ENCODE measurements around the gene KNDC1.
"Not testable (repeated sequence)": the region's sequence is repeated elsewhere in the genome, so short reads cannot be mapped to it uniquely, and the experiment has no call there.

The KNDC1 gene

DNA sequence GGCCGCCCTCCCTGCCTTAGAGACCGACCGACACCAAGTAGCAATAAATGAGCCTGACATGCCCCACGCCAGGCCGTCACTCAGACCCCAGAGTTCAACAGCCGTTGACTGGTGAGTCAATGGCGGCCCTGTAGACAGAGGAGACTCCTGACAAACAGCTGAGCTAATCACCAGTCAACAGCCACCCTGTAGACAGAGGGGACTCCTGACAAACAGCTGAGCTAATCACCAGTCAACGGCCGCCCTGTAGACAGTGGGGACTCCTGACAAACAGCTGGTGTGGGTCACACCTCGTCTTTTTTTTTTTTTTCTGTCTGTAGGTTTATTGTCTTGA is 16.9 kb upstream of the KNDC1 start:
- H3K27me3 Mint-ChIP-seq (ENCODE audit: low read depth), result peaks cover 36% of the 10 kb centered on the region
- H3K4me1 Mint-ChIP-seq, result peaks cover 29% of the 10 kb centered on the region
- TF ChIP-seq, protein P1, sequence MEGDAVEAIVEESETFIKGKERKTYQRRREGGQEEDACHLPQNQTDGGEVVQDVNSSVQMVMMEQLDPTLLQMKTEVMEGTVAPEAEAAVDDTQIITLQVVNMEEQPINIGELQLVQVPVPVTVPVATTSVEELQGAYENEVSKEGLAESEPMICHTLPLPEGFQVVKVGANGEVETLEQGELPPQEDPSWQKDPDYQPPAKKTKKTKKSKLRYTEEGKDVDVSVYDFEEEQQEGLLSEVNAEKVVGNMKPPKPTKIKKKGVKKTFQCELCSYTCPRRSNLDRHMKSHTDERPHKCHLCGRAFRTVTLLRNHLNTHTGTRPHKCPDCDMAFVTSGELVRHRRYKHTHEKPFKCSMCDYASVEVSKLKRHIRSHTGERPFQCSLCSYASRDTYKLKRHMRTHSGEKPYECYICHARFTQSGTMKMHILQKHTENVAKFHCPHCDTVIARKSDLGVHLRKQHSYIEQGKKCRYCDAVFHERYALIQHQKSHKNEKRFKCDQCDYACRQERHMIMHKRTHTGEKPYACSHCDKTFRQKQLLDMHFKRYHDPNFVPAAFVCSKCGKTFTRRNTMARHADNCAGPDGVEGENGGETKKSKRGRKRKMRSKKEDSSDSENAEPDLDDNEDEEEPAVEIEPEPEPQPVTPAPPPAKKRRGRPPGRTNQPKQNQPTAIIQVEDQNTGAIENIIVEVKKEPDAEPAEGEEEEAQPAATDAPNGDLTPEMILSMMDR (IDR thresholded peaks at IDR 0.05; ENCODE audit: unreplicated experiment in 3 of 3), result no peak
- H3K27ac Mint-ChIP-seq, result peak overlapping the region; percentile 51 to 69 (median 67)
- H3K4me3 Mint-ChIP-seq, result no peak overlapping the region
- H3K9me3 Mint-ChIP-seq, result peaks cover 16% of the 10 kb centered on the region
- no peaks in the 10 kb centered on the region for H3K36me3 Mint-ChIP-seq (ENCODE audit: low read depth)

DNA sequence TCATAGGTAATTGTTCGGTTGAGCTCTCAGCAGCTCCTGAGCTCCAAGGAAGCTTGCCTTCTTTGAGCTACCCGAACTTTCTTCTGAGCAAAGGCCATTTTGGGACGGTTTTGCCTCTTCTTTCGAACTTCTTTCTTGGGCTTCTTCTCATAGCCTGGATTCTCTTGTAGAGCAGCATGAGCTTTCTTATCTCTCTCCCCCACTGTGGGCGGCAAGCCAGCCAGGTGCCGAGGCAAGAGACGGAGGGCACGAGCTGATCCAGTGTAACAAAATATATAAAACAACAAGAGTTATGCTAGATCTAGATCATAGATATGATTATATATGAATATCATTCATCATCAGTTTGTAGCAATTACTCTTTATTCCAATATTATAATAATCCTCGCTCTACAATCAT is 16.5 kb upstream of the KNDC1 start:
- peaks cover 29% of the 10 kb centered on the region for H3K4me1 Mint-ChIP-seq
- H3K27ac Mint-ChIP-seq, result peak overlapping the region; percentile 51 to 69 (median 67)

DNA sequence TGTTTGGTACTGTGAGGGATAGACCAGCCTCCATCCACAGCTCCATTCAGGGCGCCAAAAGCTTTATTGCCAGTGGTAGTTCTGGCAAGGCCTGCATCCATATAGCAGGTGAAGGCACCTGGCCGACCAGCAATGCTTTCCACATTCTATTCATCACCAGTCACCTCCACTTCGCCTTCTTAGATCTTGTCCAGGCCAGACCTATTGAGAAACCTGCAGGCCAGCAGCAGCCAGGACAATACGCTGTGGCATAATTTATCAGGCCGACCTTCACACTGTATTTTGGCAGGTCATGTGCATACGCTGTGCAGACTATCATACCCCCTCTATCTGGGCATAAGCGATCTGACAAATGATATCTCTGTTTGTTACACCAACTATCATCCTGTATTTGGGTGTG is 15.2 kb upstream of the KNDC1 start:
- H3K4me3 Mint-ChIP-seq, result no peak overlapping the region
- peaks cover 26% of the 10 kb centered on the region for H3K9me3 Mint-ChIP-seq
- H3K4me1 Mint-ChIP-seq, result peaks cover 29% of the 10 kb centered on the region
- H3K27ac Mint-ChIP-seq, result no peak overlapping the region
- TF ChIP-seq, protein P1 (IDR thresholded peaks at IDR 0.05; ENCODE audit: unreplicated experiment in 3 of 3), result no peak
- H3K36me3 Mint-ChIP-seq (ENCODE audit: low read depth), result no peaks in the 10 kb centered on the region
- H3K27me3 Mint-ChIP-seq (ENCODE audit: low read depth), result peaks cover 43% of the 10 kb centered on the region

More for the DNA sequence above, 16.5 kb upstream of the KNDC1 start:
- TF ChIP-seq, protein P1 (IDR thresholded peaks at IDR 0.05; ENCODE audit: unreplicated experiment in 3 of 3), result no peak
- H3K9me3 Mint-ChIP-seq, result peaks cover 17% of the 10 kb centered on the region
- peaks cover 36% of the 10 kb centered on the region for H3K27me3 Mint-ChIP-seq (ENCODE audit: low read depth)
- no peak overlapping the region for H3K4me3 Mint-ChIP-seq
- H3K36me3 Mint-ChIP-seq (ENCODE audit: low read depth), result no peaks in the 10 kb centered on the region

DNA sequence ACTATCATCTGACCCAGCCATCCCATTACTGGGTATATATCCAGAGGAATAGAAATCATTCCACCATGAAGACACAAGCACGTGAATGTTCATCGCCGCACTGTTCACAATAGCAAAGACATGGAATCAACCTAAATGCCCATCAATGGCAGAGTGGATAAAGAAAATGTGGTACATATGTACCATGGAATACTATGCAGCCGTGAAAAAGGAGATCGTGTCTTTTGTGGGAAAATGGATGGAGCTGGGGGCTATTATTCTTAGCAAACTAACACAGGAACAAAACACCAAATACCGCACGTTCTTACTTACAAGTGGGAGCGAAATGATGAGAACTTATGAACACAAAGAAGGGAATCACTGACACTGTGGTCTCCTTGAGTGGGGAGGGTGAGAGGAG is 9.8 kb upstream of the KNDC1 start:
- H3K27ac Mint-ChIP-seq, result no peak overlapping the region
- peaks cover 29% of the 10 kb centered on the region for H3K9me3 Mint-ChIP-seq
- H3K4me3 Mint-ChIP-seq, result no peak overlapping the region
- TF ChIP-seq, protein P1 (IDR thresholded peaks at IDR 0.05; ENCODE audit: unreplicated experiment in 3 of 3), result no peak
- peaks cover 42% of the 10 kb centered on the region for H3K27me3 Mint-ChIP-seq (ENCODE audit: low read depth)
- H3K36me3 Mint-ChIP-seq (ENCODE audit: low read depth), result no peaks in the 10 kb centered on the region
- peaks cover 13% of the 10 kb centered on the region for H3K4me1 Mint-ChIP-seq

DNA sequence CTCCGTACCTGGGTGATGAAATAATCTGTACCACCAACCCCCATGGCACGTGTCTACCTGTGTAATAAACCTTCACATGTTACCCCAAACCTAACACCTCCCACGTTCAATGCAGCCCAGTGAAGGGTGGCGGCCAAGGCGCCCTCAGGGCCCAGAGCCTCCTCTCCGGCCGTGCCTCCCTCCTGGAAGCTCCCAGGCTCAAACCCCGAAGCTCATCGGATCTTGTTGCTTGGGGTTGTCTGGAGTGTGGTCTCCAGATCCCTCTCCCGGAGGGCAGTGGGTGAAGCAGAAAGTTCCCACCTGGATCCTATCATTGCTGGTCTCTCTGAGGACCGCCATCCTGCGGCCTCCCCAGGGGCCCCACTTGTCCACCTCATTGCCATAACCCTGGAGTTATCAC is 9.4 kb upstream of the KNDC1 start:
- no peak overlapping the region for H3K4me3 Mint-ChIP-seq
- no peak overlapping the region for H3K27ac Mint-ChIP-seq
- H3K36me3 Mint-ChIP-seq (ENCODE audit: low read depth), result no peaks in the 10 kb centered on the region
- TF ChIP-seq, protein P1 (IDR thresholded peaks at IDR 0.05; ENCODE audit: unreplicated experiment in 3 of 3), result no peak
- peaks cover 41% of the 10 kb centered on the region for H3K27me3 Mint-ChIP-seq (ENCODE audit: low read depth)
- peaks cover 29% of the 10 kb centered on the region for H3K9me3 Mint-ChIP-seq
- peaks cover 11% of the 10 kb centered on the region for H3K4me1 Mint-ChIP-seq

DNA sequence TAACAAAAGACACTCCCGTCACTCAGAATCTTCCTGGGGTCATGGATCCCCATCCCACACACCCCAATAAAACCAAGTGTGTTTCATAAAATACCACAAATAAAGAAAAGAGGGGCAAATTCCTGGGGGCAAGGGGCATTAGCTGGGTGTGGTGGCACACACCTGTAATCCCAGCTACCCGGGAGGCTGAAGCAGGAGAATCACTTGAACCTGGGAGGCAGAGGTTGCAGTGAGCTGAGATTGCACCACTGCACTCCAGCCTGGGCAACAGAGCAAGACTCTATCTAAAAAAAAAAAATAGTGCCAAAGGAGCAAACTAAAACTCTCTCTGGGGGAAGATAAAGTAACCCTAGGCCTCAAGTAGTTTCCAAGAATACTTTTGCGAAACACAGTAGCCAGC is 8.9 kb upstream of the KNDC1 start:
- not testable (repeated sequence) for H3K4me3 Mint-ChIP-seq; H3K36me3 Mint-ChIP-seq (ENCODE audit: low read depth)
- H3K27ac Mint-ChIP-seq, result peak overlapping the region in 2 of 3 experiments; percentile 19 to 84
- peaks cover 29% of the 10 kb centered on the region for H3K9me3 Mint-ChIP-seq
- peaks cover 11% of the 10 kb centered on the region for H3K4me1 Mint-ChIP-seq
- H3K27me3 Mint-ChIP-seq (ENCODE audit: low read depth), result peaks cover 41% of the 10 kb centered on the region
